ENCODE results near the gene TECTB.

DNA sequence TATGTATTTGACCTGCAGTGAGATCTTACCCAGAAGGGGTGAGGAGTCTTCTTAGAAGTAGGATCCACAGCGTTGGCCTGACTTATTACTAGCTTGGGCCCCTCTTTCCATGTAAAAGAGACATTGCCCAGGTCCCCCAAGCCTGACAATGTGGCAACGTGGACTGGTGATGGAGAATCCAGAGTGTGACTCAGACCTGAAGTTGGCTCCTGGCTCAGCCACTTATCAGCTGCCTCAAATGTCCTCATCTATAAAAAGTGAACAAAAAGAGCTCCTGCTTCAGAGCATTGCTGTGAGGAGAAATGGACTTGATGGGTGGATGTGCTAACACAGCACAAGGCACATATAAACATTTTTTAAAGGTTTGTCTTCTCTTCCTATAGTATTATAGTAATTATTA lies 35.4 kb upstream of the TECTB start:
- TF ChIP-seq, protein P1, sequence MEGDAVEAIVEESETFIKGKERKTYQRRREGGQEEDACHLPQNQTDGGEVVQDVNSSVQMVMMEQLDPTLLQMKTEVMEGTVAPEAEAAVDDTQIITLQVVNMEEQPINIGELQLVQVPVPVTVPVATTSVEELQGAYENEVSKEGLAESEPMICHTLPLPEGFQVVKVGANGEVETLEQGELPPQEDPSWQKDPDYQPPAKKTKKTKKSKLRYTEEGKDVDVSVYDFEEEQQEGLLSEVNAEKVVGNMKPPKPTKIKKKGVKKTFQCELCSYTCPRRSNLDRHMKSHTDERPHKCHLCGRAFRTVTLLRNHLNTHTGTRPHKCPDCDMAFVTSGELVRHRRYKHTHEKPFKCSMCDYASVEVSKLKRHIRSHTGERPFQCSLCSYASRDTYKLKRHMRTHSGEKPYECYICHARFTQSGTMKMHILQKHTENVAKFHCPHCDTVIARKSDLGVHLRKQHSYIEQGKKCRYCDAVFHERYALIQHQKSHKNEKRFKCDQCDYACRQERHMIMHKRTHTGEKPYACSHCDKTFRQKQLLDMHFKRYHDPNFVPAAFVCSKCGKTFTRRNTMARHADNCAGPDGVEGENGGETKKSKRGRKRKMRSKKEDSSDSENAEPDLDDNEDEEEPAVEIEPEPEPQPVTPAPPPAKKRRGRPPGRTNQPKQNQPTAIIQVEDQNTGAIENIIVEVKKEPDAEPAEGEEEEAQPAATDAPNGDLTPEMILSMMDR (IDR thresholded peaks at IDR 0.05), result no peak
- TF ChIP-seq POLR2A (IDR thresholded peaks at IDR 0.05), result no peak

All from body of pancreas (tissue), 4 donors.